HuH-7.5 (cell line): Measurements from ENCODE around the gene ARFGEF3.
"Not testable (repeated sequence)": the region's sequence is repeated elsewhere in the genome, so short reads cannot be mapped to it uniquely, and the experiment has no call there.

Experiments
- DNase-seq: peaks from one replicate; pipeline ENCODE4 v3.0.0; 2011; ENCODE audit warnings: low spot score

ARFGEF3 gene

GRCh38 chr6:138272533-138273315 lies 111.0 kb downstream of the ARFGEF3 start:
- no peak for DNase-seq

GRCh38 chr6:138275976-138276375 lies 114.2 kb downstream of the ARFGEF3 start:
- DNase-seq, result no peak

DNA sequence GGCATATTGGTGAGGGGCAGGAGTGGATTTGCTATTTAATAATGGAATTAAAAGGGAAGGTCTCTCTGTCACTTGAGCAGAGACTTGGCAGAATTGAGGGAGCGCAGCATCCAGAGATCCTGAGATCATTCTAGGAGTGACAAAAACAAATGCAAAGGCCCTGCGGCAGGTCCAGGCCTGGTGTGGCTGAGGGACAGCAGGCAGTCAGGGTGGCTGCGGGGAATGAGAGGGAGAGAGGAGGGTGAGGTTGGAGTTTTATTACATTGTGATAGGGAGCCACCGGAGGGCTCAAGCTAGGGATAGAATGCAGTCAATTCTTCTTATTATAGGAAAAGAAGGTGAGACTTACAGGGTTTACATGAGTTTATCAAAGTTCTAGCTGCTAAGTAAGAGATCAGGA lies 116.1 kb downstream of the ARFGEF3 start:
- no peak for DNase-seq

GRCh38 chr6:138278326-138278725 lies 116.6 kb downstream of the ARFGEF3 start:
- peak; percentile 56 for DNase-seq

DNA sequence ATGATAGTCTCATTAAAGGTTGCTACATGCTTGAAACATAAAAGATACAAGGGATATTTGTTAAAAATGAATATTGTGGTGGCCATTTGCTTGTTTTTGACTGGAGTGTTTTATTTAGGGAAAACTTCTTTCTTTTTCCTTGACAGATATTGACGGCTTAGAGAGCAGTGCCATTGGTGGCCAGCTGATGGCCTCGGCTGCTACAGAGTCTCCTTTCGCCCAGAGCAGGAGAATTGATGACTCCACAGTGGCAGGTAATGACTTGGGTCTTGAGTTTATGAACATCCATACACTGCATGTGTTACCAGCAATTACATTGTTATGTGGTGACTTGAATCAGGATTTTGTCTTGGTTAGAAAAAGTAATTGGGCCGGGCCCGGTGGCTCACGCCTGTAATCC lies 124.1 kb downstream of the ARFGEF3 start:
- DNase-seq, result no peak

DNA sequence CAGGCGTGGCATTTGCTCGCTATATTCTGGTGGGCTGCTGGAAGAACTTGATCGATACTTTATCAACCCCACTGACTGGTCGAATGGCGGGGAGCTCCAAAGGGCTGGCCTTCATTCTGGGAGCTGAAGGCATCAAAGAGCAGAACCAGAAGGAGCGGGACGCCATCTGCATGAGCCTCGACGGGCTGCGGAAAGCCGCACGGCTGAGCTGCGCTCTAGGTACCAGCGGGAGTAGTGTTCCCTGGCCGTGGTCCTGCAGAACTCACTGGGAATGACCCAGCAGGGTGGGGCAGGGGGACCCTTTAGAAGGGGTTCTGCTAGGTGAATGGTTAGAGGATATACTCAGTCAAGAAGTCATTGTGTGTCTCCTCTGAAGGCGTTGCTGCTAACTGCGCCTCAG lies 125.0 kb downstream of the ARFGEF3 start:
- no peak for DNase-seq

GRCh38 chr6:138287144-138287955 lies 125.6 kb downstream of the ARFGEF3 start:
- peak; percentile 67 for DNase-seq

- not testable (repeated sequence) for DNase-seq
These were observed 126.8 kb downstream of the ARFGEF3 start for GRCh38 chr6:138288428-138289085.

DNA sequence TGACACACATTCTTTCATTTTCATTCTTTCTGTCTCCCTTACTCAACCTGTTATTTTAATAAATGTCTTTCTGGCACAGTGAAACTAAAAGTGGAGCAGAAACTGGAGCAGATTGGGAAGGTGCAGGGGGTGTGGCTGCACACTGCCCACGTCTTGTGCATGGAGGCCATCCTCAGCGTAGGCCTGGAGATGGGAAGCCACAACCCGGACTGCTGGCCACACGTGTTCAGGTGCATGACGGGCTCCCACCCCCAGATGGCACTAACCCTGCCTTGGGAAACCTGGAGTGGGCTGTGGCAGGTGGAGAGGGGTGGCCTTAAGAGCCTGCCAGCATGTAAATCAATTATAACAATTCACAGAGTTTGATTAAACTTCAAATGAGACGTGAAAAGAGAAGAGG lies 128.0 kb downstream of the ARFGEF3 start:
- peak; percentile 71 for DNase-seq

DNA sequence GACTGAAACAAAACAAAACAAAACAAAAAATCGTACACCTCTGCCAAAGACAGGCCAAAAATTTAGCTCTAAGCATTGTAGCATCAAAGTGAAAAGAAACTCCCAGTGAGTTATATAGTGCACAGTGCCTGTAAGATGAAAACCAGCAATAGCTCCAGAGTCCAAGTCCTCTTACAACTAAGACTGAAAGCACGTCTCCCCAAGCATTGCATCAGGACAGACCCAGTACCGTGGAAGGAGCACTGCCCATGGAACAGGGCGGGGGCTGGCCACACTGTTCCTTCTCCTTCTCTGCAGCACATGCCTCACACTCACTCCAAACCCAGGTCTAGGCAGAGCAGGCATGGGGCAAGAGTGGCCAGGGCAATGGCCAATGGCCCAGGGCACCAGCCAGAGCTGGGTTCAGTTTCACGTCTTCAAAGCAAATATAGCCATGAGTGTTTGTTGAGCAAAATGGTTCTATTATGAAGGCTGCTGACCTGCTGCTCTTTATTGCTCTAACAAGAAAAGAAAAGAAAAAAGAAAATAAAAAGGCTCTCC lies 128.8 kb downstream of the ARFGEF3 start:
- no peak for DNase-seq

GRCh38 chr6:138291036-138291848 lies 129.5 kb downstream of the ARFGEF3 start:
- no peak for DNase-seq

DNA sequence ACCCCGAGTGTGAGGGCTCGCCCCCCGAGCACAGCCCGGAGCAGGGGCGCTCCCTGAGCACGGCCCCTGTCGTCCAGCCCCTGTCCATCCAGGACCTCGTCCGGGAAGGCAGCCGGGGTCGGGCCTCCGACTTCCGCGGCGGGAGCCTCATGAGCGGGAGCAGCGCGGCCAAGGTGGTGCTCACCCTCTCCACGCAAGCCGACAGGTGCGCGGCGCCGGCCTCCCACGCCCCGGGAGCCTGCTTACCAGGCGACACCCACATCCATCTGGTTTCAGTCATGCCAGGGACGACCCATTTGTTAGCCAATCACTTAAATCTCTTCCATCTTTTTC lies 130.1 kb downstream of the ARFGEF3 start:
- DNase-seq, result no peak

GRCh38 chr6:138292482-138292881 lies 130.7 kb downstream of the ARFGEF3 start:
- DNase-seq, result no peak

GRCh38 chr6:138293428-138294395 lies 132.0 kb downstream of the ARFGEF3 start:
- DNase-seq, result no peak

- DNase-seq, result no peak
These were observed 134.6 kb downstream of the ARFGEF3 start for GRCh38 chr6:138296381-138296780.

DNA sequence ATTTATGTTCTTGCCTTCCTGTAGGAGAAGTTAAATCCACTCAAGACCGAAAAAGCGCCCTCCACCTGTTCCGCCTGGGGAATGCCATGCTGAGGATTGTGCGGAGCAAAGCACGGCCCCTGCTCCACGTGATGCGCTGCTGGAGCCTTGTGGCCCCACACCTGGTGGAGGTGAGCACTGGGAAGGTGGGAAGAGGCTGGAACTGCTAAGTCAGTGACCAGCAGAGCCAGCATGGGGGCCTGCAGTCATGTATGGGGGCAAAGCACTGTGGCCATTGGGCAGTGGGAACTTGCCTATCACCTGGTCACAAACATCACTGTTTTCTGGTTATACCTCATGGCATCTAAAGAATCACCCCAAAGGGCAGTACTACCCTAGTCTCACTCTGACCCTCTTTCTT lies 135.0 kb downstream of the ARFGEF3 start:
- DNase-seq, result no peak

GRCh38 chr6:138297761-138298298 lies 136.1 kb downstream of the ARFGEF3 start:
- DNase-seq, result no peak

- no peak for DNase-seq
These were observed 138.7 kb downstream of the ARFGEF3 start for GRCh38 chr6:138300469-138300868.

DNA sequence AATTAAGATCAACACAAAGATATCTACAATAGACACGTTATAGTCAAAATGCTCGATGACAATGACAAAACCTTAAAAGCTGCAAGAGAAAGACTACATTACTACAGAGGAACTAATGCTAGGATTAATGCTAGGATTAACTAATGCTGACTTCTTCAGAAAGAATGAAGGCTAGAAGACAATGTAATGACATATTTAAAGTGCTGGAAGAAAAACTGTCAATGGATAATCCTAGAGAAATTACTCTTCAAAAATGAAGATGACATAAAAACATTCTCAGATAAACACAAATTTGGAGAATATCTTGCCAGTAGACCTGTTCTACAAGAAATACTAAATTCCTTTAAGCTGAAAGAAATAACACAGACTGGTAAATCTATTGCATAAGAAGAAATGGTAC lies 140.8 kb downstream of the ARFGEF3 start:
- DNase-seq, result no peak

GRCh38 chr6:138307352-138307751 lies 145.6 kb downstream of the ARFGEF3 start:
- DNase-seq, result no peak
